ENCODE measurements around the gene HCN1.

GRCh38 chr5:45399041-45399440 is 297.1 kb downstream of the HCN1 start:
- TF ChIP-seq POLR2A (IDR thresholded peaks at IDR 0.05; ENCODE audit: low read length) (no peak), GATA1 (IDR thresholded peaks at IDR 0.05; ENCODE audit: low read depth, low read length) (no peak)
